Esophagus squamous epithelium (tissue), 4 donors: ENCODE data around the gene RAMACL.

Experiments
- POLR2A ChIP-seq, 4 donors: fragments of 450-650 bp; IDR thresholded peaks; one replicate each; pipeline ENCODE4 v1.6.1; 2017; ENCODE audit warnings: antibody characterized with exemption in 4 of 4, mild to moderate bottlenecking in 4 of 4, moderate library complexity in 3 of 4
- TF ChIP-seq, protein P1 (sequence below), 6 experiments: fragments of 450-650 bp in 4 of 6; fragments of 200-600 bp in 2 of 6; sonication (generic) in 2 of 6; IDR thresholded peaks; one replicate each; pipeline ENCODE4 v1.5.1; 2016 to 2019; ENCODE audit warnings: antibody characterized with exemption in 6 of 6, mild to moderate bottlenecking in 4 of 6, moderate library complexity in 4 of 6

DNA sequence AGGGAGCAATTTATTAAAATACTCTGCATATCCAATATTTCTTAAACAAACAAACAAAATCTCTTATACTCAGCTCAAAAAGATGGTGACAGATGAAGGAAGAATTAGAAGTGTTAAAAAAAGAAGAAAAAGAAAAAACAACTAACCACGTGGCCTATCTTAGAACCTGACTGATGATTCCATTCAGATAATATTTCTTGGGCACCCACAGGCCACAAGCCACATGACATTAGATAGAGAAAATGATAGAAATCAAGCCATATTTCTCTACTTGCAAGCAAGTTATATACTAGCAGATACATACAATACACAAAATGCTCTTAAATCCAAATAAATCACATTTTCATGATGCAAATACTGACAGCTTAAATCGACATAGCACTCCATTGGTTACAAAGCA, 14.5 kb upstream of the RAMACL start:
- TF ChIP-seq, protein P1, sequence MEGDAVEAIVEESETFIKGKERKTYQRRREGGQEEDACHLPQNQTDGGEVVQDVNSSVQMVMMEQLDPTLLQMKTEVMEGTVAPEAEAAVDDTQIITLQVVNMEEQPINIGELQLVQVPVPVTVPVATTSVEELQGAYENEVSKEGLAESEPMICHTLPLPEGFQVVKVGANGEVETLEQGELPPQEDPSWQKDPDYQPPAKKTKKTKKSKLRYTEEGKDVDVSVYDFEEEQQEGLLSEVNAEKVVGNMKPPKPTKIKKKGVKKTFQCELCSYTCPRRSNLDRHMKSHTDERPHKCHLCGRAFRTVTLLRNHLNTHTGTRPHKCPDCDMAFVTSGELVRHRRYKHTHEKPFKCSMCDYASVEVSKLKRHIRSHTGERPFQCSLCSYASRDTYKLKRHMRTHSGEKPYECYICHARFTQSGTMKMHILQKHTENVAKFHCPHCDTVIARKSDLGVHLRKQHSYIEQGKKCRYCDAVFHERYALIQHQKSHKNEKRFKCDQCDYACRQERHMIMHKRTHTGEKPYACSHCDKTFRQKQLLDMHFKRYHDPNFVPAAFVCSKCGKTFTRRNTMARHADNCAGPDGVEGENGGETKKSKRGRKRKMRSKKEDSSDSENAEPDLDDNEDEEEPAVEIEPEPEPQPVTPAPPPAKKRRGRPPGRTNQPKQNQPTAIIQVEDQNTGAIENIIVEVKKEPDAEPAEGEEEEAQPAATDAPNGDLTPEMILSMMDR (IDR thresholded peaks at IDR 0.05): no peak
- TF ChIP-seq POLR2A (IDR thresholded peaks at IDR 0.05): no peak
